Measurements from ENCODE around the gene WDR1.

The WDR1 gene

DNA sequence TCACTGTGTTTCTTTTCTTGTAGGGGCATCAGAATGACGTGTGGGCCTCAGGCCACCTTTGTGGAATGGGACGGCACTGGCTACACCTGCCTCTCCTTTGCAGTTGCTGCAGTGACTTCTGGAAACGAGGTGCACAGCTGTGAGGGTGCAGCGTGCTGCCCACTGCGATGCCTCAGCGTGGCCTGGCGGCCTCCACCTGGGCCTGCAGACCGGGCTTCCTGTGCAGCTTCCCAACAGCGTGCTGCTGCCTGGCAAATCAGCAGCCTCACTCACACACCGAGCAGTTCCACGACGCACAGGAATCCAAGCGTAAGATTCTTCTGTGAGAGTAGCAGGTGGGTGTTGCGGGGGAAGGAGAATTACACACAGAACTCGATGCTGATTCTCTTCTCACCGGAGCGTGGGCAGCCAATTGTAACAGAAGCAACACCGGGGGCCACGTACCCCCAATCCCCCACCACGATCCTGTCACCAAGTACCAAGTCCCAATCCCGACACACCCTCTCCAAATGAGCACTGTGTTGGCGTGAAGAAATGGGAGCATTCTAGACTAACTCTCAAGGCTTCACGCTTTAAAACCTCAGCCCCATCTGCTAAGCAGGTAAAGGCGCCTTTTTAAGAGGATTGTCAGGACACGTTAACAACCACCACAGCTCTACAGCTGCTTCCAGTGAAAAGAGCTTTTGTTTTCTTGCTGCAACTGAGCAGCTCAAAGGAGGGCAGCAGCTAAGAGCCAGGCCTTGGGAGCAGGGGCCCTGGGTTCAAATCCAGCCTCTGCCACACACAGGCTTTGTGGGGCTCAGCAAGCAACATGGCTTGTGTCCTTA is 16.9 kb downstream of the WDR1 start:
- DNase-seq (ENCODE audit: low spot score) = no peak

DNA sequence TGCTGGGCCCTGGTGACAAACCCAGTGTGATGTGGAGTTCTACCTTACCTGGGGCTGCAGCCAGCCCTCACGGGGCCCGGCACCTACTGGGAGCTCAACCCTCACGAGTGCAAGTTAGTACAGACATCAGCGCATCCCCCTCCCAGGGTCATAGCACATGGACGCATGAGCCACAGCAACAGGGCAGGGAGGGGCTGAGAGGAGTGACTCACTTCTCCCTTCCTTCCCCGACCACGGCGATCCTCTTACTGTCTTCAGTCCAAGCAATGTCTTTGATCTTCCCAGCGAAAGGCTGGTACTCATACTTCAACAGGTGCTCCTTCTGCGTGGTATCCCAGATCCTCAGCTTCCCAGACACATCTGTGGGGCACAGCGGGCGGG is 17.8 kb downstream of the WDR1 start:
- DNase-seq (ENCODE audit: low spot score) = no peak

DNA sequence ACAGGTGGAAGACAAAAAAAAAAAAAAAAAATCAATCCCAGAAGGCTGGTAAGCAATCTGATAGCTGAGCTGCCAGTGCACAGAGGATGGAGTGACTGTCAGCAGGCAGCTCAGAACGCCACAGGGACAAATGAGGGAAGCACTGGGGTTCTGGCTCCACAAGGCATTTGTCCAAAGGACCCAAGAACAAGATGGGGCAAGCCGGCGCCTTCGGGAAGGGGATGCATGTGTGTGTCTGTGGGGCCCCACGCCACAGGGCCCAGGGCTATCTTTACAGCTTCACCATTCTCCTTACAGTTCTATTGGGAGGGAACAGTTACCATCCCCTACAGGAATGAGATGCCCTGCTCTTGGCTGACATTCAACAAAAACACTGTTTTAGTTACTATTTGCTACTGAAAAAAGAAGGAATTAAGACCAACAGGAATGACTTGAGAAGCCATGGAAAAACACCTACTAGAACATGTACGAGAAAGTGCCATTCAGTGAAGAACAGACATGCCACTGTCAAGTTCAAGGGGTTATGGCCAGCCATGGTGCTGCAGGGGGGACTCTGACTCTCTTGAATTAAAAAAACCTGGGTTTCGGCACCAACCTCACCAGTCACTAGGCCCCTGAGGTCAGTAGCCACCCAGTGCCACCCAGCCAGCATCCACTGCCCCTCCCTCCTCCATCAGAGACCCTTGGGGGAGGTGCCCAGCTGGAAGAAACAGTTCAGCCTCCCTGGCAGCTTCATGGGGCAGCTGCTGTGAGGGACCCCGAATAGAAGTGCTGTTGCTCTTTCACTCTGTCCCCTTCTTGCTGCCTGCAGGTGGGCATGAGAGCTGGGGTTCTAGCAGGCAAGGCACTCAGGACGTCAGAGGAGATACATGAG is 18.5 kb downstream of the WDR1 start:
- no peak for DNase-seq (ENCODE audit: low spot score)

DNA sequence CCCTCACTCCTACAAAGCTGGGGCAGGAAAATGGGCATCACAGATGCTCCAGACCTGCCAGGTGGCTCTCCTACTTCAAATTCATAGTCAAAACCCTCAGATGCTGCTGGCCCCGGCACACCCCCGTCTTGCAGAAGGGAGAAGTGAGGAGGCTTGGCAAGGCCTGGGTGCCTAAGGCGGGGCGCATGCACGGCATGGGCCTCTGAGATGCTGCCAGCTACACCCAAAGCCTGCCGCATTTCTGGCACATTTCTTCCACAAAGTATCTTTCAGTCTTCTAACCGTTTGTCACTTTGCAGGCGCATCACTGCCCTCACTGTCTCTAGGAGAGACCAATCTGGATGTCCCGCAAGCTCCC is 19.6 kb downstream of the WDR1 start:
- no peak for DNase-seq (ENCODE audit: low spot score)

DNA sequence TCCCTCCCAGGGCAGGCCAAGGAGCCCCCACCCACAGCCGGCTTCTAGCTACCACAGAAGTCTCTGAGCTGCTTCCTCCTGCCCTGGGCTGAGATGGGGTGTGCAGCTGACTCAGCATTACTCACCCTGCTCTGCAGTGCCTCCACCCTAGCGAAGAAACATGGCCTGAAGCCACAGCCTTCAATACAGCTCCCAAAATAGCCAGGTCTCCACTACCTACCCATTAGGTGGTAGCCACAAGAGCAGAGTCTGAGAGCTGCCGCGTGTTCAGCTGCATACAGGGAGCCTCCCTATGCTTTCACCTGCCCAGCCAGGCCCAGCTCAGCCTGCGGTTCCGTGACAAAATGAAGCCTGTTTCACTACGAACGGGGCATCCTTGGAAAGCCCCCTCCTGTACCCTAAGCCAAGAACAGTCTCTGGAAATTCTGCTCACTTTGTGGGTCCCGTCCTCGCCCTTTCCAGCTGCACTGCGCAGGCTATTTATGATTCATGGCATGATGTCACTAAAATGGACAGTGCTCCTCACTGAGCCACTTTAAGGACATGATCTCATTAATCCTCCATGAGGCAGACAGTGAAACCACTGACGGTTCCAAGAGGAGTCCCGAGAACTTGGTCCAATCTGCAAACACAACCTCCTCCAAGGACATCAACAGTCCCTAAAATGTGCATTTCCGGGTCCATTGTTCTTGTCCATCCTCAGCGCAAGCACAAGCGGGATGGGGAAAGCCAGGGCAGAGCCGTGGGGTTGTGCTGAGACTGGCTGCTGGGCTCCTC is 20.2 kb downstream of the WDR1 start:
- DNase-seq (ENCODE audit: low spot score) = peak; percentile 37

DNA sequence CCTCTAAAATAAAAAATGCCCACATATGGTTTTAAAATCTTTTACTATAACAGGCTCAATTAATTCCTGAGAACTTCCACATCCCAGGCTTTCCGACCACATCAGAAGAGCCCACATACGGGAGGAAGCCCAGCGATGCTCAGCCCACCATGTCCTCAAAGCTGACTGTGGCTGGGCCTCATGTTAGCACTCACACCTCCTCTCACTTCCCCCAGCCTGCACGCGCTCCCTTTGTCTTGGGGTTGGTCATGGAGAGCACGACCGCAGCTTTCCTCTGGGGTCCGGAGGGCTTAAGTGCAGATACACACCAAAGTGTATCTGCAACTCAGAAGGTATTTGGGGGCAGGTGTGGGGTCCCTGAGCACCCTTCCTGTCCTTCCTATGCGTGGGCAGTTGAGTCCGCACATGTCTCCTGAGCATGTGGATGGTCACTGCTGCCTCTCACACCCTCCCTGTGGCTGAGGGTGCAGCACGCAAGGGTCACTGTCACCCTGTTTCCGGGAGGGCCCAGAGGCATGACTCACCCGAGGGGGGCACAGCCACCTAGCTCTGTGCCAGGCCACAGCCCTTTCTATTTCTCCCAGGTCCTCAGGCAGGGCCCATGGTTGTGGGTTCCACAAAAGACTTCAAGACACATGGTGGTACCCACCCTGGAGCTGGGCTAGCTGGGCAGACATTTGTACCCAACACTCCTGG is 21.2 kb downstream of the WDR1 start:
- no peak for DNase-seq (ENCODE audit: low spot score)

DNA sequence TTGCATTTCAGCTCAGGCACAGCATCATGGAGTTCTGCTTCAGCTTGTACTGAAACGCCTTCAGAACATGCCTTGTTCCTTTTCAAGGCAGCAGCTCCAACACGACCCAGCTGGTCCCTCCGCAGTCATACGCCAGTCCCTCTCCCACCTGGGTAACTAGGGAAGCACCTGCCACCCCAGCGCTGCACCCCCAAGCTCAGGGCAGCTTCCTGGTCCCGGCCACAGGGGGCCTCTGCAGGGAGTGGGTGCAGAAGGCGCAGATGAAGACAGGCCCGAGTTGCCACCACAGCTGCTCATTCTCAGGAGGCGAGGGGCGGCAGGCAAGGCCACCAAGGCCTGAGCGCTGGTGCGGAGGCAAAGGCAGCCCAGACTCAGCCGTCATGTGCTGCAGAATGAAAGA is 21.8 kb downstream of the WDR1 start:
- no peak for DNase-seq (ENCODE audit: low spot score)

DNA sequence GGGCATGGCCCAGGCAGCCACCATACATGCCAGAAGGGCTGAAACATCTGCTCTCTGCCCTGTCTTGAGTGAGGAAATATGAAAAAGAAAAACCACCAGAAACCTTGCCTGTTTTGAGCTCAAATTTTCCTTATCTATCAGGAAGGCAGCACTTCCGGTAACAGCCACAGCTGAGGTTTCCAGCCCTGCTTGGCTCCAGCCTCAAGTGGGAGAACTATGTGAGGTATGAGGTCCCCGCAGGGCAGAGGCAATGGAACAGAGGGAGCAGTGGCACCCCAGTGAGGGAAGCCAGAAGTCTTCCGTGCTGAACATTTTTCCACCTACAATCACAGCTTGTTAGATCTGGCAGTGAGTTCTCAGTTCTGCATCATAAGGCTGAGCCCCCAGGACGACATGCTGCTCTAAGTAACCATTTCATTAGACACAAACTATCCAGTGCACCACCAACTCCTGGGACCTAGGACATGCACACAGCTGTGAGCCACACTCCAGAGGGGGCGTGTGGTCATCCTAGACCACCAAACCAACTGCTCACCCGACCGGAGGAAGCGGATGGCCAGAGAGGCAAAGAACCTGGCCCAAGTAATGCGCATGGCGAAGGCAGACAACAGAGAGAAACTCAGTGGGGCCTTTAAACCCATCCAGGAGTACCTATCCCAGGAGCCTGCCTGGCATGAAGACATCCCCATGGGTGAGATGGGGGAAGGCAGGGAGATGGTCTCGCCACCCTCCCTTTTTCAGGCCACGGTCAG is 22.6 kb downstream of the WDR1 start:
- DNase-seq (ENCODE audit: low spot score) = no peak

DNA sequence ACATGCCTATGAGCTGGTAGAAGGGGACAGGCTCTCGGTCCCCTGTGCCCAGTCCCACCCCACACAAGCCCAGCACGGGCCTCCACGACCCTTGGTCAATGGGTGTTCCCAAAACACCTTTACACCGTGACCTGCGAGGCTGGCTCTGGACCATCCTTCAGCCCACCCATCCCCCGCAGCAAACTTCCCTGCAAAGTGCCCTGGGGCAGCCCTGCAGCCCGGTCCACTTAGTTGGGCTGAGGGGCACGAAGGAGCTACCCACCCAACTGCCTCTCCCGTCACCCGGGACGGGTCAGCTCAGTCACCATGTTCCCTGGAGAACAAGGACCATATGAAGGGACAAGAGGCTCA is 23.4 kb downstream of the WDR1 start:
- no peak for DNase-seq (ENCODE audit: low spot score)

DNA sequence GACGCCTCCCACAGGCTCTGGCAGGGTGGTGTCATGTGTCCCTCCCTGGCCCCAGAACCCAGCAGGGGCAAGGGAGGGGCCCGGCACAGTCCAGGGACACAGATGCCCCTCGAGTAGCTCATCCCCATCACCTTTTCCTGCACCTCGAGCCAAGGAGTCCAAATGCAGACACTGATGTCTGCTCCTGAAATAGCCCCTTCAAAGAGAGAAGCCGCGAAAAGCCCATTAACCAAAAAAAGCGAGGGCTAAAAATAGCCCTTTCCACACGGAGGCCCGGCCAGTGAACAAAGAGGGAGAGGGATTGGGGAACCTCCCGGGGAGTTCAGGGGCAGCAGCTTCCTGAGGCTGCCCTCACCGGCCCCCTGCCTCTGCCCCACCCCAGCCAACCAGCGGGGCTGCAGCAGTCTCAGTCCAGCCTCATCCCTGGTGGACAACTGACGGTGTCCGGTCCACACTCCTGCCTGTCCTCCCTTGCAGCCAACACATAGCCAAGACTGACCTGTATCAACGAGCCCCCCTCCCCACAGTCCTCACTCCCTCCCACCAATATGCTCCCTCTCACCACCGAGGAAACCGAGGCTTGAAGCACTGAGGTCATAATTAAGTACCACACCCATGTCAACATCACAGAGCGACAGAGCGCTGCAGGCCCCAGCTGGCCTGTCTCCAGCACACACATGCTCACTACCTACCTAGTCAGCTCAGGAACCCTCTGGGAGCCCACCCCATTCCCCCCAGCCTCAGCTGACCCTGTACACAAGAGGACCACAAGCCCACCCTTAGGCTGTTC is 23.9 kb downstream of the WDR1 start:
- no peak for DNase-seq (ENCODE audit: low spot score)

DNA sequence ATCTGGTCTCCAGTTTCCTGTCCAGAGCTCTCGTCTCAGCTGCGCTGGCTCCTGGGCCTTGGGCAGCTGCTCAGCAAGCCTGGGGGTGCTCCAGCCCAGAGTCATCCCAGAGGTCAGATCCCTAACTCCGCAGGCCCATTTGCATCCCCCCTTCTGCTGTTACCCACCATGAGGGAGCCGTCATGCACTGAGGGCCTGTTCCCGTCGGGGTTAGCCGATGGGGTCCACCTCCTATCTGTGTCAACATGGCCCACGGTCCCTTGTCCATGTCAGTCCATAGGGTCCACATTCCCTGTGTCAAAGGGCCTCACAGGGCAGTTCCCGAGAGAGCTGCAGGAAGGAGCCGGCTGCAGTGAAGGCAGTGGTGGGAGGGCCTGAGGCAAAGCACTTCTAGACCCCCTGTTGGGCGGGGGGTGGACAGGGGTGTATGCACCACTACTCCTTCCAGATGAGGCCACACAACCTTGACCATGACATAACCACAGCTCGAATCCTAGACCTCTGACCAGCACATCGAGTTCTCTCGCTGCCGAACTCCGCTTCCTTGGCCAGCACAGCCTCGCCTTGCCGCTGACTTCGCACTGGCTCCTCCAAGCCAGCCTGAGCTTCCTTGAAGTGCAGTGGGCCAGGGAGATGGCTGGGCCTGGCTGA is 24.9 kb downstream of the WDR1 start:
- no peak for DNase-seq (ENCODE audit: low spot score)

DNA sequence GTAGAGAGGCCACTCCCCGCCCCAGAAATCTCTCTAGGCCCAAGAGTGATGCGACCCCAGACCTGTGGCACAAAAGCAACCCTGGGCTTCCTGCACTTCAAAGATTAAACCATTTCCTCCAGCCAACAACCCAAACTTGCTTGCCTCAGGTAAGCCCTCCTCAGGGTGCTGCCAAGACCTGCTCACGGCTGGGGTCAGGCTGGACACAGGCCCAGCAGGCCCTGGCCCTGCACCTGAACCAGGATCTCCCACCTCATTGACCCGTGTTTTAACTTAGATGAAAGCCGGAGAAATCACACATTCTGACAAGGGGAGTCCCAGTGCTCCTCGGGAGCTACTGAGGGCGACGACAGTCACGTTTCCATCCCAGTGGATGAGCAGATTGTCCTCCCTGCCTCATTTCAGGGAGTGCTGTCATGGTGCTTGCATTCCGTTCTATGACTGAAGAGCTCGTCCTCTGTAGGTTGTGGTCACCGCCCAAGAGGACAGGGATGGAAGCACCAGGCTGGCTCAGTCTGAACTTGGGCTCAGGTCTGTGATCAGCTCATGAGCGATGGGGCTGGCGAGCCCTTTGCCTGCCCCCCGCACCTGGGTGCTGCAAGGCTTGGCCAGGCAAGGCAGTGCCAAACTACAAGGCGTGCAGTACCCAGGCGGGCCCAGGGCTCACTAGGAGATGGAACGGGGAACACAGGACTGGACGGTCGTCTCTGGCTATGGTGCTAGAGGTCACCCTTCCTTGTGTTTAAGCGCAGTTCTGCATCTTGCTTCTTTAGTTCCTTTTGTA is 25.9 kb downstream of the WDR1 start:
- DNase-seq (ENCODE audit: low spot score) = no peak

DNA sequence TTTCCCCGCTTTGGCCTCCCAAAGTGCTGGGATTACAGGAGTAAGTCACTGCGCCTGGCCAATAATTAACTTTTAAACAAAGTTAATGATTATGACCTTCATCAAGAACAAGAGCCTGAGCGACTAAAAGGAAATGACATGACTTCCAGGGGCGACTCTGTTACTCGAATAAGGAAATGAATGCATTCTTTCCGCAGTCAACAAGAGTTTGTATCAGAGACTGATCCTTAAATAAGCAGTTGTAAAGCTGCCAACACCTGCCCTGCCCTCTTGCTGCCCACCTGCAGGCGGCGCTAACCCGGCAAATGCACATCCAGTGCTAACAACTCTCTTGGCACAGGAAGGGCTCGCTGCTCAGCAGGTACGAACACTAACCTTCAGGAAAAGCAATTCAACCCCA is 27.3 kb downstream of the WDR1 start:
- DNase-seq (ENCODE audit: low spot score) = no peak

DNA sequence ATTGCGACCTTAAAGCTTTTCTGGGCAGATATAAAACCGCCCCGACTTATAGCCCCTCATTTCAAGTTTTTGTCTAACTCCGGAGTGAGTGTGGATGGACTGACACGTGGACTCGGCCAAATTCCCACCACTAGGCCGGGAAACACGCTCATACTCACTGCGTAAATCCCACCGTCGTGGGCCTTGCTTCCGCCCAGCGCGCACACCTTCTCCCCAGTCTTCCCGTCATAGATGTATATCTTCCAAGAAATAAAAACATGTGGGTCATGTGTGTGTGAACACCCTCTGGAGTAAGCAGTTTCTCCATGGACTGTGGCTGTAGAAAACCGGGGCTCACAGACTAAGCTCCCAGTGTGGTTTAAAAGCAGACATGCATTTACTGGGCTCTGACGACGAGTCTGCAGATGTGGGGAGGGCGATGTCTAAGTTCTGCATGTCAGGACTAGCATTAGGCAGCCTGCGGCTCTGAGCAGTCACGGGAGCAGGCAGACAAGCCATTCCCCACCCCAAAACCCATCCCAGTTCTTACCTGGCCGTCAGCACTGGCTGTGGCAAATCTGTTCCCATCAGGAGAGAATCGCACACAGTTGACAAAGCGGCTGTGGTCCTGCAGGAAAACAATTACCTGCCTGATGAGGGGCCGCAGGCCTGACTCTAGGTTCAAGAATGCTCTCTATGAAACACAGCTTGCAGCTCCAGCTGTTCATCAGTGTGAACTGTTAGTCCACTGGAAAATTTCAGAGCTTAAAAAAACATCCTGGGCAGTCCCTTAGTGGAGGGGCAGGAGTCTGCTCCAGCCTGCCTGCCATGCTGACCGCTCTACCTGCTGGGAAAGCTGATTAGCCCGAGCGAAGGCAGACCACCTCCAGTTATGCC is 28.2 kb downstream of the WDR1 start:
- DNase-seq (ENCODE audit: low spot score) = no peak

DNA sequence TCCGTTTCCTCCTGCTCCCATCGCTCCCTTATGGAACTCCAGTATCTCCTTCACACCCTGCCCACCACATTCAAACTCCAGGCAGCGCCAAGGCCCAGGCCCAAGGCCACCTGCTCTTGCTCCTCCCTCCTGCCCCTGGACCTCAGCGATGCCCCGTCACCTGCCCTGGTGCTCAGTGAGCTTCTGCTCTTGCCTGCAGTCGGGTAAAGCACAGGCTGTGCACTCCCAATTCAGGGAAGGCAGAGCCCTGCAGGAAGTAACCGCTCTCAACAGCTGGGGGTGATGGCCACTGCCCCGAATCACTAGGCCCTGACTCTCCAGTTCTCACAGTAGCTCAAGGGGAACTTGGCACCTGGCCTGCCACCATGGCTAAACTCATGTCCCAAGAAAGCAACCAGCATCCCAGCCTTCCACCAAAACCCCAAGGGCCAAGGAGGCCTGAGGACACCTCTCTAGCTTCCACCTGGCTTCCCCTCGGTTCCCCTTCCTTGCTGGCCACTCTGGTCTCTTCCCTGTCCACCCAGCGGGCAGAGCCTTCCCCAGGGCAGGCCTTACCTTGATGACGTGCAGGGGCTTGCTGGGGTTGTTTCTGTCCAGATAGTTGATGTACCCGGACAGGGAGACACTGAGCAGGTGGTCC is 29.3 kb downstream of the WDR1 start:
- no peak for DNase-seq (ENCODE audit: low spot score)

DNA sequence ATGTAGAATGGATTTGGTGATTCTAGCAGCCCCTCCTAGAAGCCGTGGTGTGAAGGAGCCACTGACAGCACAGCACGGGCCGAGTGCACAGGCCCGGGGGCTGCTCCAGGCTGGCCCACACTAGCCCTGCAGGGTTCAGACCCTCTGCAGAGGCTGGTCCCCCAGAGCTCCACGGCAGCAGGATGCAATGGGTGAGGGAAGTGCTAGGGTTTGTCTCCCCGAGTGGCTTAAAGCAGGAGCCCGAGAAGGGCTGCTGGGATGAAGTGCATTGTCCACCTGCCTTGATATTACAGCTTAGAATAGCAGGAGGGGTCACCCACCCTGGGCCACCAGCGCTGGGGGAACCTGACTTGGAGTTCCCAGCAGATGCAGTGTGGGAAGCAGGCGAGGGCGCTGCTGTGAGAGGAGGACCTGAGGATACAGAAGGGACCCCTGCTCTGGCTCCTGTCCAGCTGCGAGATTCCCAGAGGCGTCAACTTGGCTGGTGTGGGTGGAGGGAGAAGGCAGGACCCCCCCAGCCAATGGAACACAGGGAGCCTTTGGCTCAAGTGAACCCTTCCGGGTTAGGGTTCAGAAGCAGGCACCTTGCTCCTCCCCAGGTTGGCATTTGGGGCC is 30.0 kb downstream of the WDR1 start:
- DNase-seq (ENCODE audit: low spot score) = no peak

DNA sequence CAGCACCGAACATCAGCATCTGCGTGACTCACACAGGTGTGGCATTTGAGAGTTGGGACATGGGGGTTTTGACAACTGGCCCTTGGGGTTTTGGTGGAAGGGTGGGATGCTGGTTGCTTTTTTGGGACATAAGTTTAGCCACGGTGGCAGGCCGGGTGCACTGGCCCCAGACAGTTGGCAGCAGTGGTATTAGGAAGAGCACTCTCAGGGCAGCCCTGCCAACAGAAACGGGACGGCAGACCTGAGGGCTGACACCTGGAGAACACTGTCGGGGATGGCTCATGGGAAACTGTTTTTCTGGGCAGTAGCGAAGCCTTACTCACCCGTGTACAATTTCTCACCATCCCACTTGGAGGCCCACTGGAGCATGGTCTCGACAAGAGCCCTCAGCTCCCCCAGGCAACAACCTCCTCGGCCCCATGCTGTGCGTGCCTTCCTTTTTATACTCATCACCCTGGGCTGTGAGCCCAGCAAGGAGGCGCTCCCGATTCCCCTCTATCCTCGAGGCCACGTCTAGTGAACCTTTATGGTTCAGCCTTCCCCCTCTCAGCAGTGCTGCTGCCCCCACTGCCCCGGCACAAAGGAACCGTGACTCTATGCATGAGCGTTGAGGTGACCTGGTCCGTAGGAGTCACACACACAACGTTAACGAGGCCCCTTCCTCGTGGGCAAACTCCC is 30.6 kb downstream of the WDR1 start:
- no peak for DNase-seq (ENCODE audit: low spot score)

All from LoVo (cell line).